ENCODE measurements around the gene MAML2.

MAML2 gene

DNA sequence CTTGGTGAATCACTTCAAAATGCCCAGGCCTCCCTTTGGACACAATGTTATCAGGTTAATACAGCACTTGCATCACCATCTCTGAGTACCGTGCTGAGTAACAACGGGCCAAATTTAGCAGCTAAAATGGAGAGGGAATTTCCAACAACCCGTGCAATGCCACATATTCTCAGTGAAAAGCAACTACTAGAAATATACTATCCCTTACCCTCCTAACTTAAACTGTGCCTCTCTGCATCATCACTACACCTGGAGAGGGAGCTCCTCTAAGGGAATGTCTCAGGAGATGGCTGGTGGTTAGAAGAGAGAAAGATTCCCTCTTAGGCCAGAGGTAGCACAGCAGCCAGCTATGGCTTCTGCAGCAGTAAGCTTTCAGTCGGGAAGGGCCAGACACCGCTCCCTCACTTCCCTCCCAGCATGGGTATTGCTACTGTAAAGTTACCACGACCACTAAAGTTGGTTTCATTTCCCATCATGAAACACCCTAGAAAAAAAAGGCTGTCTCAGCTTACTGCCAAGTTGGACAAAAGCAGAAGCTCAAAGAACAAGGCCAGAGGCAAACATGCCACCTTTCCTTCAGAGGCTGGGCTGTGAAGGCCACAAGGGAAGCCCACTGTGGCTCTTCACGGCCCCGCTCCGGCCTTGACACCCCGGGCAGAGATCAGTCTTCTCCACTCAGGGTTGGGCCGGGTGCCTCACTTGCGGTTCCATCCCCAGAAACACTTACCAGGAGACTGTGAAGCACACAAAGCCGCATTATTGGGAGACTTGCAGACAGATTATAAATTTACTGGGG is 3.9 kb downstream of the MAML2 start:
- DNase-seq: peak; percentile 51

GRCh38 chr11:96337541-96338431 is 5.2 kb downstream of the MAML2 start:
- DNase-seq: no peak

- no peak for DNase-seq
Observed at GRCh38 chr11:96335388-96335787, 7.6 kb downstream of the MAML2 start.

- DNase-seq: no peak
Observed at GRCh38 chr11:96334219-96334618, 8.8 kb downstream of the MAML2 start.

DNA sequence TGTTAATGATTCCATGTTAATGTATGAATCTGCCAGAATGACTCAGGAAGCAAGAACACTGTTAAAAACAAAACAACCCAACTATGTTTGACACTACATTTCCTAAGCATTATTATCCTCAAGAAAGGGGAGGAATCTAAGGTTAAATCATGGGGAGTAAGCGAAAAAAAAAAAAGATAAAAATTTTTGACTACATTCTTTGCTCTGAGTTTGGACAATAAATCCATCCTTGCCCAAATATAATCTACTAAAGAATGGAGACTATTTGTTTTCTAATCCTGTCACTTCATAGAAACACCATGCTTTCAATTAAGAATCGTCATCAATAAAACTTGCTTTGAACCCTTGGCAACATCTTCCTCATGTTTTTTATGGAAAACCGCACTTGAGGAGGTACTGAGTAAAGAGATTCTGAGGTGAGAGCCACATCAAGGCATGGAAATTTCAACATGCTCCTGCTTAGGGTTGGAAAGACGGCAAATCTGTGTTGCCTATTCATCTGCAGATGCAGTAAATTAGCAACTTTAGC is 9.7 kb downstream of the MAML2 start:
- no peak for DNase-seq

- no peak for DNase-seq
Observed at GRCh38 chr11:96332126-96332771, 10.7 kb downstream of the MAML2 start.

DNA sequence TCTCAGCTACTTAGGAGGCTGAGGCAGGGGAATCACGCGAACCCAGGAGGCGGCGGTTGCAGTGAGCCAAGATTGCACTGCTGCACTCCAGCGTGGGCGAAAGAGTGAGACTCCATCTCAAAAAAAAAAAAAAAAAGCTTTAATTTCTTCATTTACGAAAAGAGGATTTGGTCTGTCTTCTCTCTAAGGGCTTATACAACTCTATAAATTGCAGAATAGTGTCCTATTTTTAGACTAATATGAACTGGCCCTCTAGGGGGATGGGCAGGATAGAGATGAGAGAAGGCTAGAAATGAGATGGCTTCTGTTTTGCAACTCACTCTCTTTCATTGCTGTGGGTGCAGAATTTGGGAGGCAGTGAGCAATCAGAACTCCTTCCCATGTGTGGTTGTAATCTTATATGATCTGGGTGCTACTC is 11.3 kb downstream of the MAML2 start:
- DNase-seq: no peak

DNA sequence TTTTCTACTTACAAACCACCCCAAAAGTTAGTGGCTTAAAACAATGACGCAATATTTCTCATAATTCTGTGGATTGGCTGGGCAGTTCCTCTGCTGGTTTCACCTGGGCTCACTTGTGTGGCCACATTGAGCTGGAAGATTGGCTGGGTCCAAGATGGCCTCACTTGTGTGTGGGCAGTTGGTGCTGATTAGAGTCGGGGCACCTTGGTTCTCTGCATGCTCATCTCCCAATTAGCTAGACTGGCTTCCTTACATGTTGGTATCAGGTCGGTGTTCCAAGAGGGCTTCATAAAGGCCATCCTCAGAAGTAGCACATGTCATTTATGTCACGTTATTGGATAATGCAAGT is 12.5 kb downstream of the MAML2 start:
- no peak for DNase-seq

DNA sequence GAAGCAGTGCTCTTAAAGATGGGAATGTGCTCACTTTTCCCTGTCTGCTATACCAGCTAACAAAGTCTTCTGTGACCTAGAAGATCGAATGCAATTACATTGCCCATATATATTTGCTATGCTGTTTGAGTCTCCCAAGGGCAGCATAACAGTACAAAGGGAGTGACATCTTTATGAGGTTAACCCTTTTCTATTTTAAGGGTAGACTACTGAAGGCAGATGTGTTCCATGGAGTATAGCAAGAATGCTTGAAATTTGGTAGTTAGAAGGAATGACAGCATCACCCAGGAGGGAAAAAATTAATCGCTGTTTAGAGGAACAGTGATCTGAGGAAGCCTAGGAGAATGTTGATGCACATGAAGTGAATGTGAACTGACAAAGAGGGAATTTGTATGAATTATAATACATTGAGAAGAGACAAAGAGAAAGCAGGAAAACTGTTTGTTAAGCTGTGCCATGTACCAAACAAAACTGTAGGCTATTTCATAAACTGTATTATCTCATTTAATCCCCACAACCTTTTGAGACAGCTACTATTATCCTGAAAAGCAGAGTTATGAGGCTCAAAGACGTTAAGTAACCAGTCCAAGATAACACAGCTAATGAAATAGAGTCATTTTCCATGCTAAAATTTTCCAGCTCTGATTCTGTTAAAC is 13.0 kb downstream of the MAML2 start:
- no peak for DNase-seq

- DNase-seq: no peak
Observed at GRCh38 chr11:96329419-96329818, 13.6 kb downstream of the MAML2 start.

- no peak for DNase-seq
Observed at GRCh38 chr11:96328395-96329010, 14.5 kb downstream of the MAML2 start.

GRCh38 chr11:96326959-96327358 is 16.0 kb downstream of the MAML2 start:
- DNase-seq: no peak

- peak; percentile 83 for DNase-seq
Observed at GRCh38 chr11:96324912-96325311, 18.1 kb downstream of the MAML2 start.

GRCh38 chr11:96323642-96323985 is 19.4 kb downstream of the MAML2 start:
- DNase-seq: no peak

- no peak for DNase-seq
Observed at GRCh38 chr11:96322775-96323641, 20.0 kb downstream of the MAML2 start.

DNA sequence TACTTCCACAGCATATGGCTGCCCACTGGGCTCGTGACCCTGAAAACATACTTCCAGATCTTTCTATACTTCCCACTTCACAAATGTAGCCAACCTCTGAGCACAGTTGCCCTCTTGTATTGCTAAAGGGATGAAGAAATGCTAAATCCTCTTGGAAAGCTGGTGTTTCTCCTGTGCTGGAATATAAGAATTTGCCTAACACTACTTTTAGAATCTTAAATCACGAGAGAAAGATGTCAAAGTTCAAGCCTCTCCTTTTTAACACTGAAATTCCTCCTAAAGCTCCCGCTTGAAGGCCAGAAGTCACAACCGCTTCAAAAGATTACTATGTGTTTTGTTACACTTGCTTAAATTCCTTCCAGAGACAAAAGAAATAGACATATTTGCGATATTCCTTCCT is 21.9 kb downstream of the MAML2 start:
- no peak for DNase-seq

- no peak for DNase-seq
Observed at GRCh38 chr11:96319898-96320656, 22.9 kb downstream of the MAML2 start.

DNA sequence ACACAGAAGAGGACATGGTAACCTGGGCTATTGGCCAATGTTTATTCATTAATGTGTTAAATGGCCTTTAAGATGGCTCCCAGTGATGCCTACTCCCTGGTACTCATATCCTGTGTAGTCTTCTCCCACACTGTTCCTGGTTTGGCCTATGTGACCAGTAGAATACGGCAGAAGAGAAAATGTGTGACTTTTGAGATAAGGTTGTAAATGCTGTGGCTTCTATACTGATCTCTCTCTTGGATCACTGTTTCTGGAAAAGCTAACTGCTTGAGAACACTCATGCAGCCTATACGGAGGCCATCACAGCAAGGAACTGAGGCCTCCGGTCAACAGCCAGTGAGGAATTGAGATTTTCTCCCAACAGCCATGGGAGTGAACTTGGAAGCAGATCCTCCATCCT is 24.1 kb downstream of the MAML2 start:
- DNase-seq: no peak

DNA sequence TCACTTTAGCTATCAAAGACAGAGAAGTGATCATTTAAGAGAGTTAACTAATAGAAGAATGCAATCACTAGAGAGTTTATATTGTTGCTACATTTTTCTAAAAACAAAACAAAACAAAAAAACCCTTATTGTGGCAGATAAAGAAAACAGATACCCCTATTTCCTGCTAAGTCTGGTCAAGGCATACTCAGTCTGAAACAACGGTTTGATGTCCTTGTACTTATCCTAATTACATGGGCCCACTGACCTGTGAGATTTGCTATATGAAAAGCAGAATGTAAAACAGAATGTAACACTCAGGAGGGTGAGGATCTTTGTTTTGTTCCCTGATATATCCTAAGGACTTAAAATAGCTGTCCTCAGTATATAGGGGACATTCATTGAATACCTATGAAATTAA is 24.6 kb downstream of the MAML2 start:
- no peak for DNase-seq

DNA sequence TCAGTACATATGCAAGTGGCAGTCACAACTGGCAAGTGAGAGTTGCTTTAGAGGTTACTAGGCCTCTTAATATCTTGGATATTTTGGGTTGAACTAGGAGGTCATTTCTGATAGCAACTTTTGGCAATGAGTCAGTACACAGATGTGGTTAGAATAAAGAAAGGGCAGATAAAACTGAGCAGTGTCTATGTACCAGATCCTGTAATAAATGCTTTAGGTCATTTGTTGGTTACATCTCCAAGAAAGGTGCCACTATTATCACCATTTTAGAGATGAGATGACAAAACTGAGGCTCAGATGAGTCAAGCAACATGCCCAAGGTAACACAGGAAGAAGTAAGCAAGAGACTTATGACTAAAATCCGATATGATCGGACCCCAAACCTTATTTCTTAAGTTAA is 25.0 kb downstream of the MAML2 start:
- DNase-seq: no peak

DNA sequence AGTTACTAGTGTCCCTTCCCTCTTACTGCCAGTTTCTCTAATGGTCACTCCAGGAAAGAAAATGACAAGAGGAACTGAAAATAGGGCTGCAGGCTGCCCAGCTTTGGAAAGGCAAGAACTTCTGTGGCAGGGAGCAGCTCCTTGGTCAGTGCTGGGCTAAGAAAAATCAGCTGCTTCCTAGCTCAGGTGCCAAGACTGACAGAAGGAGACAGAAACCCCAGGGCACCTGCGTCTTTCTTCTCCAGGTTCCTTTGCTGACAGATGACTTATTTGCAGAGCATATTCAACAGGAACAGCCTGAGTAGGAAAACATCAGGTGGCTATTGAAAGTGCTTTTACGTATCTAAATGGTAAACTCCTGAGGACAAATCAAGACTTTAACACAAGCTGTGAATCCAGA is 25.4 kb downstream of the MAML2 start:
- no peak for DNase-seq
